HCT116 (cell line): Measurements from ENCODE around the gene LMO2. TPM values are rescaled to one million over a fixed set of nuclear protein-coding genes. Genes with fewer than 3 reads are reported as not detected.

Source experiments
- ATAC-seq: fragments of 200-7000 bp; cut with Tn5 transposase; 2 replicates; pipeline ENCODE4 v1.9.1; 2020; ENCODE audit warnings: mild to moderate bottlenecking, moderate library complexity
- BruUV-seq: library from RNA; stranded (reverse); fragments of 400-500 nt; replicated peaks from 2 replicates; lab custom pipeline; 2021; lab: Mats Ljungman, UMichigan
- CTCF ChIA-PET: fragments of 300-600 bp; sonication (Branson Sonifier 250); formaldehyde crosslinking; loops from one replicate; lab custom pipeline; 2021; ENCODE audit warnings: antibody characterized with exemption; lab: Charles Lee
- POLR2A ChIA-PET: fragments of 300-600, 350-600 bp; sonication (Branson Sonifier 250); formaldehyde crosslinking; loops from one replicate; lab custom pipeline; 2021; ENCODE audit warnings: antibody characterized with exemption; lab: Charles Lee
- RAD21 ChIA-PET, 2 experiments: fragments of 300-600 bp; sonication (Branson Sonifier 250); formaldehyde crosslinking; loops; one replicate each; lab custom pipeline; 2023; ENCODE audit warnings: low total read pairs in 2 of 2; ENCODE audit not compliant: uncharacterized antibody in 2 of 2, unreplicated experiment in 2 of 2, low non-redundant PET in 1 of 2; lab: Charles Lee
- DNase-seq: peaks from one replicate; pipeline ENCODE4 v3.0.0-alpha.2; 2010; ENCODE audit warnings: low read depth, low spot score
- H2AFZ ChIP-seq: fragments of 200-600 bp; shearing (Covaris generic), sonication (generic); 2 replicates; pipeline ENCODE4 v1.6.1; 2017; ENCODE audit warnings: low read depth, mixed run types, mixed read lengths, antibody characterized with exemption, low read length; ENCODE audit not compliant: poor library complexity, severe bottlenecking
- H3K27ac ChIP-seq: 2 replicates; pipeline ENCODE4 v1.5.1; 2012; ENCODE audit warnings: low read depth, low read length
- H3K27me3 ChIP-seq: fragments of 200-600 bp; sonication (generic); 2 replicates; pipeline ENCODE4 v1.6.1; 2016; ENCODE audit warnings: mixed run types, low read length, mixed read lengths; ENCODE audit not compliant: insufficient read depth
- H3K36me3 ChIP-seq, 2 experiments: fragments of 200-500 bp in 1 of 2; fragments of 200-600 bp in 1 of 2; sonication (Bioruptor generic) in 1 of 2; sonication (generic) in 1 of 2; 2 replicates each; pipeline versions ENCODE4 v1.5.1 to v1.6.1; 2014 to 2016; ENCODE audit warnings: low read length in 2 of 2, inconsistent platforms in 1 of 2, mixed read lengths in 1 of 2, mixed run types in 1 of 2; ENCODE audit not compliant: insufficient read depth in 2 of 2, control insufficient read depth in 1 of 2
- H3K4me1 ChIP-seq, 2 experiments: fragments of 200-600 bp in 1 of 2; sonication (generic) in 1 of 2; 2 replicates each; pipeline versions ENCODE4 v1.5.1 to v1.6.1; 2012 to 2017; ENCODE audit warnings: low read length in 2 of 2, inconsistent platforms in 1 of 2, mild to moderate bottlenecking in 1 of 2, mixed read lengths in 1 of 2, mixed run types in 1 of 2, moderate library complexity in 1 of 2; ENCODE audit not compliant: insufficient read depth in 2 of 2, control insufficient read depth in 1 of 2
- H3K4me2 ChIP-seq: fragments of 200-600 bp; sonication (generic); 2 replicates; pipeline ENCODE4 v1.6.1; 2017; ENCODE audit warnings: mixed run types, low read length, mixed read lengths
- H3K4me3 ChIP-seq, 2 experiments: fragments of 200-600 bp in 1 of 2; sonication (generic) in 1 of 2; replicated peaks in 1 of 2; 2 replicates each; pipeline ENCODE4 v1.5.1; 2011 to 2016; ENCODE audit warnings: low read length in 2 of 2, control low read depth in 1 of 2, low read depth in 1 of 2, mild to moderate bottlenecking in 1 of 2, mixed read lengths in 1 of 2, mixed run types in 1 of 2
- H3K79me2 ChIP-seq: fragments of 200-600 bp; sonication (generic); 2 replicates; pipeline ENCODE4 v1.6.1; 2017; ENCODE audit warnings: mild to moderate bottlenecking, mixed run types, low read length, moderate library complexity, mixed read lengths; ENCODE audit not compliant: insufficient read depth
- H3K9ac ChIP-seq: fragments of 200-600 bp; sonication (generic); 2 replicates; pipeline ENCODE4 v1.6.1; 2016; ENCODE audit warnings: low read length, mixed read lengths
- H3K9me2 ChIP-seq: fragments of 200-600 bp; sonication (generic), shearing (Covaris generic); 2 replicates; pipeline ENCODE4 v1.6.1; 2017; ENCODE audit warnings: mixed run types, mild to moderate bottlenecking, moderate library complexity; ENCODE audit not compliant: insufficient read depth
- H3K9me3 ChIP-seq, 2 experiments: fragments of 200-500 bp in 1 of 2; fragments of 200-600 bp in 1 of 2; sonication (Bioruptor generic) in 1 of 2; sonication (generic) in 1 of 2; 2 replicates each; pipeline ENCODE4 v1.6.1; 2014 to 2017; ENCODE audit warnings: low read length in 2 of 2, mixed read lengths in 2 of 2, inconsistent platforms in 1 of 2, low read depth in 1 of 2, mild to moderate bottlenecking in 1 of 2, mixed run types in 1 of 2, moderate library complexity in 1 of 2; ENCODE audit not compliant: control insufficient read depth in 1 of 2, insufficient read depth in 1 of 2
- H4K20me1 ChIP-seq: fragments of 200-600 bp; sonication (generic), shearing (Covaris generic); 2 replicates; pipeline ENCODE4 v1.6.1; 2017; ENCODE audit warnings: mixed run types, mild to moderate bottlenecking, moderate library complexity; ENCODE audit not compliant: insufficient read depth
- CEBPB ChIP-seq: IDR thresholded peaks from 2 replicates; pipeline ENCODE4 v1.6.1; 2012; ENCODE audit warnings: low read depth
- ELF1 ChIP-seq: IDR thresholded peaks from 2 replicates; pipeline ENCODE4 v1.6.1; 2012; ENCODE audit warnings: low read depth, borderline replicate concordance
- POLR2A ChIP-seq: IDR thresholded peaks from 2 replicates; pipeline ENCODE4 v1.7.0; 2011; ENCODE audit warnings: borderline replicate concordance; ENCODE audit not compliant: insufficient read depth, insufficient read length; ENCODE audit errors: extremely low read depth
- SP1 ChIP-seq: IDR thresholded peaks from 2 replicates; pipeline ENCODE4 v1.6.1; 2012; ENCODE audit warnings: low read depth
- SRF ChIP-seq: IDR thresholded peaks from 2 replicates; pipeline ENCODE4 v1.6.1; 2012; ENCODE audit warnings: low read depth
- ZBTB33 ChIP-seq: IDR thresholded peaks from 2 replicates; pipeline ENCODE4 v1.6.1; 2011; ENCODE audit warnings: mild to moderate bottlenecking, low read length, moderate library complexity; ENCODE audit not compliant: insufficient replicate concordance; ENCODE audit errors: extremely low read depth
- ZFX ChIP-seq: fragments of 450-650 bp; IDR thresholded peaks from 2 replicates; pipeline ENCODE4 v1.6.1; 2017
- intact Hi-C: fragments of 100-400 bp; cut with micrococcal nuclease; formaldehyde crosslinking; loops from 2 replicates; pipeline ENCODE4 v1.10.0; 2022
- total RNA-seq: library from RNA; stranded (reverse); gene quantifications from one replicate; pipeline ENCODE4 v1.2.1, GENCODE V29; 2021; ENCODE audit not compliant: unreplicated experiment
- TF ChIP-seq, protein P1 (sequence below), 3 experiments: fragments of 200-600 bp in 1 of 3; sonication (generic) in 1 of 3; IDR thresholded peaks in 2 of 3; conservative IDR thresholded peaks in 1 of 3; 2 replicates each; pipeline ENCODE4 v1.5.1; 2012 to 2017; ENCODE audit warnings: low read depth in 2 of 3, low read length in 2 of 3, antibody characterized with exemption in 1 of 3, borderline replicate concordance in 1 of 3, control low read depth in 1 of 3, mild to moderate bottlenecking in 1 of 3, mixed read lengths in 1 of 3, mixed run types in 1 of 3, moderate library complexity in 1 of 3; ENCODE audit not compliant: insufficient read depth in 1 of 3

The LMO2 gene
- total RNA-seq, 1 experiment from 2014 or later = 2.8 TPM

GRCh38 chr11:33875621-33876294 is 16.1 kb downstream of the LMO2 start (continued):
- TF ChIP-seq ZBTB33 (no peak), SRF (no peak), ZFX (no peak), SP1 (no peak), ELF1 (no peak), CEBPB (no peak)
- TF ChIP-seq, protein P1, sequence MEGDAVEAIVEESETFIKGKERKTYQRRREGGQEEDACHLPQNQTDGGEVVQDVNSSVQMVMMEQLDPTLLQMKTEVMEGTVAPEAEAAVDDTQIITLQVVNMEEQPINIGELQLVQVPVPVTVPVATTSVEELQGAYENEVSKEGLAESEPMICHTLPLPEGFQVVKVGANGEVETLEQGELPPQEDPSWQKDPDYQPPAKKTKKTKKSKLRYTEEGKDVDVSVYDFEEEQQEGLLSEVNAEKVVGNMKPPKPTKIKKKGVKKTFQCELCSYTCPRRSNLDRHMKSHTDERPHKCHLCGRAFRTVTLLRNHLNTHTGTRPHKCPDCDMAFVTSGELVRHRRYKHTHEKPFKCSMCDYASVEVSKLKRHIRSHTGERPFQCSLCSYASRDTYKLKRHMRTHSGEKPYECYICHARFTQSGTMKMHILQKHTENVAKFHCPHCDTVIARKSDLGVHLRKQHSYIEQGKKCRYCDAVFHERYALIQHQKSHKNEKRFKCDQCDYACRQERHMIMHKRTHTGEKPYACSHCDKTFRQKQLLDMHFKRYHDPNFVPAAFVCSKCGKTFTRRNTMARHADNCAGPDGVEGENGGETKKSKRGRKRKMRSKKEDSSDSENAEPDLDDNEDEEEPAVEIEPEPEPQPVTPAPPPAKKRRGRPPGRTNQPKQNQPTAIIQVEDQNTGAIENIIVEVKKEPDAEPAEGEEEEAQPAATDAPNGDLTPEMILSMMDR (IDR thresholded peaks at IDR 0.05 in 2 of 3, conservative IDR thresholded peaks at IDR 0.05 in 1 of 3; ENCODE audit: borderline replicate concordance in 1 of 3, insufficient read depth in 1 of 3, low read depth in 2 of 3, low read length in 2 of 3) = no peak

- Histone ChIP-seq H3K27ac (no peak overlapping the region), H2AFZ (no peak overlapping the region), H3K79me2 (no peaks in the 10 kb centered on the region), H3K36me3 (no peaks in the 10 kb centered on the region), H3K27me3 (no peaks in the 10 kb centered on the region), H3K4me1 (peaks cover 2 to 3% of the 10 kb centered on the region in 2 experiments; a peak in 2 of 4 replicates), H3K4me3 (no peak overlapping the region), H3K9me2 (no peaks in the 10 kb centered on the region), H3K4me2 (no peak overlapping the region), H3K9me3 (no peaks in the 10 kb centered on the region), H3K9ac (no peak overlapping the region), H4K20me1 (no peaks in the 10 kb centered on the region)
- BruUV-seq = no TSS peak
- DNase-seq (no peak), ATAC-seq (no peak)
- no peak for TF ChIP-seq POLR2A
- ChIA-PET RAD21 (no interaction called here), POLR2A (interaction anchor here (0.7 kb wide), 1 partner anchor 1709 kb away, joined by 5 read pairs; no protein-coding TSS in a partner anchor), CTCF (no interaction called here)
- intact Hi-C loops = no loop called here
These were observed 16.9 kb downstream of the LMO2 start for GRCh38 chr11:33874910-33875490.
